Measurements from ENCODE around the gene GALK1. TPM values are rescaled to one million over a fixed set of nuclear protein-coding genes. Genes with fewer than 3 reads are reported as not detected.

GALK1 gene
- total and polyA plus RNA-seq, 9 of the 15 experiments (the other 6 are each of a cell fraction or from before 2014, with no cell fraction given) = 0.45 to 51.6 (median 17.4) TPM

GRCh38 chr17:75784473-75785015, 19.6 kb upstream of the GALK1 start, which contains the start of gene UNK (continued):
- TF ChIP-seq ZNF444 (CRISPR knock-in tag; IDR thresholded peaks at IDR 0.05) (no peak), CBX2 (IDR thresholded peaks at IDR 0.05; ENCODE audit: insufficient read depth, low read length, poor library complexity, severe bottlenecking) (no peak), THRA (IDR thresholded peaks at IDR 0.05) (no peak), E4F1 (CRISPR knock-in tag; IDR thresholded peaks at IDR 0.05; ENCODE audit: borderline replicate concordance) (no peak), ETS1 (conservative IDR thresholded peaks at IDR 0.05; ENCODE audit: control insufficient read depth, low read depth, low read length) (peak; percentile 100), POU5F1 (IDR thresholded peaks at IDR 0.05; ENCODE audit: borderline replicate concordance, low read depth, low read length, partially characterized antibody) (peak; percentile 95), BCL6 (CRISPR knock-in tag; IDR thresholded peaks at IDR 0.05) (peak; percentile 83; the same call in 1 of the 2 replicates), RFX1 (IDR thresholded peaks at IDR 0.05) (no peak), KLF10 (CRISPR knock-in tag; IDR thresholded peaks at IDR 0.05) (no peak), ZNF518B (CRISPR knock-in tag; IDR thresholded peaks at IDR 0.05) (no peak), PBX2 (CRISPR knock-in tag; IDR thresholded peaks at IDR 0.05; ENCODE audit: low read depth) (no peak), PBX2 (tag; conservative IDR thresholded peaks at IDR 0.05; ENCODE audit: low read depth) (no peak), ZNF408 (CRISPR knock-in tag; IDR thresholded peaks at IDR 0.05; ENCODE audit: low read depth) (no peak), SIN3A (IDR thresholded peaks at IDR 0.05; ENCODE audit: borderline replicate concordance in 2 of 2, control insufficient read depth in 1 of 2, low read depth in 2 of 2, low read length in 2 of 2) (no peak)

Measured in K562 (cell line).